Stimulated activated CD4-positive, alpha-beta T cell treated with anti-CD3 and anti-CD28 coated beads, Interleukin-2, amount 100 ng/mL, for 4 hours (primary cell): ENCODE data around the gene TRANK1.
"Not testable (repeated sequence)": the region's sequence is repeated elsewhere in the genome, so short reads cannot be mapped to it uniquely, and the experiment has no call there.

Experiments
- DNase-seq: peaks from one replicate; pipeline ENCODE4 v3.0.0-alpha.2; 2020; ENCODE audit warnings: low read depth

Gene TRANK1

GRCh38 chr3:36944641-36945270 lies at the start of gene TRANK1:
TSS of gene TRANK1 (minus strand) at chr3:36945054. CDS start at chr3:36944809, 245 bp downstream.
- peak; percentile 80 for DNase-seq

- peak; percentile 98 for DNase-seq
Observed at GRCh38 chr3:36993326-36994283, 48.8 kb upstream of the TRANK1 start, which contains the start of gene MLH1. TSS of gene MLH1 (plus strand) at chr3:36993518. CDS start at chr3:36993548, 30 bp downstream.

GRCh38 chr3:36992806-36993325 lies 48.0 kb upstream of the TRANK1 start, which contains the start of gene EPM2AIP1:
TSS of gene EPM2AIP1 (minus strand) at chr3:36993131. CDS start at chr3:36993077, 54 bp downstream.
- DNase-seq = no peak

GRCh38 chr3:36991923-36992805 lies 47.3 kb upstream of the TRANK1 start:
- DNase-seq = no peak

- no peak for DNase-seq
Observed at GRCh38 chr3:36991147-36991546, 46.3 kb upstream of the TRANK1 start.

- no peak for DNase-seq
Observed at GRCh38 chr3:36989568-36989967, 44.7 kb upstream of the TRANK1 start.

- no peak for DNase-seq
Observed at GRCh38 chr3:36989005-36989404, 44.2 kb upstream of the TRANK1 start.

GRCh38 chr3:36988356-36988755 lies 43.5 kb upstream of the TRANK1 start:
- no peak for DNase-seq

GRCh38 chr3:36981006-36981405 lies 36.2 kb upstream of the TRANK1 start:
- no peak for DNase-seq

- DNase-seq = no peak
Observed at GRCh38 chr3:36973139-36973538, 28.3 kb upstream of the TRANK1 start.

- no peak for DNase-seq
Observed at GRCh38 chr3:36972163-36972562, 27.3 kb upstream of the TRANK1 start.

GRCh38 chr3:36969540-36970432 lies 24.9 kb upstream of the TRANK1 start:
- DNase-seq = peak; percentile 7

- DNase-seq = no peak
Observed at GRCh38 chr3:36969085-36969484, 24.2 kb upstream of the TRANK1 start.

- DNase-seq = no peak
Observed at GRCh38 chr3:36965440-36965839, 20.6 kb upstream of the TRANK1 start.

GRCh38 chr3:36964817-36965216 lies 20.0 kb upstream of the TRANK1 start:
- DNase-seq = no peak

- no peak for DNase-seq
Observed at GRCh38 chr3:36964331-36964730, 19.5 kb upstream of the TRANK1 start.

GRCh38 chr3:36963008-36963407 lies 18.2 kb upstream of the TRANK1 start:
- not testable (repeated sequence) for DNase-seq

- no peak for DNase-seq
Observed at GRCh38 chr3:36960502-36960901, 15.6 kb upstream of the TRANK1 start.

GRCh38 chr3:36959821-36960220 lies 15.0 kb upstream of the TRANK1 start:
- DNase-seq = no peak

GRCh38 chr3:36957862-36958686 lies 13.2 kb upstream of the TRANK1 start:
- DNase-seq = no peak
